GM18907 (cell line): ENCODE data around the gene TRERF1.
"Not testable (repeated sequence)": the region's sequence is repeated elsewhere in the genome, so short reads cannot be mapped to it uniquely, and the experiment has no call there.

Source experiments
- ATAC-seq: cut with Tn5 transposase; IDR thresholded peaks from one replicate; pipeline ENCODE4 v1.9.1; 2021; ENCODE audit warnings: mild to moderate bottlenecking, moderate library complexity; ENCODE audit not compliant: unreplicated experiment

The TRERF1 gene

DNA sequence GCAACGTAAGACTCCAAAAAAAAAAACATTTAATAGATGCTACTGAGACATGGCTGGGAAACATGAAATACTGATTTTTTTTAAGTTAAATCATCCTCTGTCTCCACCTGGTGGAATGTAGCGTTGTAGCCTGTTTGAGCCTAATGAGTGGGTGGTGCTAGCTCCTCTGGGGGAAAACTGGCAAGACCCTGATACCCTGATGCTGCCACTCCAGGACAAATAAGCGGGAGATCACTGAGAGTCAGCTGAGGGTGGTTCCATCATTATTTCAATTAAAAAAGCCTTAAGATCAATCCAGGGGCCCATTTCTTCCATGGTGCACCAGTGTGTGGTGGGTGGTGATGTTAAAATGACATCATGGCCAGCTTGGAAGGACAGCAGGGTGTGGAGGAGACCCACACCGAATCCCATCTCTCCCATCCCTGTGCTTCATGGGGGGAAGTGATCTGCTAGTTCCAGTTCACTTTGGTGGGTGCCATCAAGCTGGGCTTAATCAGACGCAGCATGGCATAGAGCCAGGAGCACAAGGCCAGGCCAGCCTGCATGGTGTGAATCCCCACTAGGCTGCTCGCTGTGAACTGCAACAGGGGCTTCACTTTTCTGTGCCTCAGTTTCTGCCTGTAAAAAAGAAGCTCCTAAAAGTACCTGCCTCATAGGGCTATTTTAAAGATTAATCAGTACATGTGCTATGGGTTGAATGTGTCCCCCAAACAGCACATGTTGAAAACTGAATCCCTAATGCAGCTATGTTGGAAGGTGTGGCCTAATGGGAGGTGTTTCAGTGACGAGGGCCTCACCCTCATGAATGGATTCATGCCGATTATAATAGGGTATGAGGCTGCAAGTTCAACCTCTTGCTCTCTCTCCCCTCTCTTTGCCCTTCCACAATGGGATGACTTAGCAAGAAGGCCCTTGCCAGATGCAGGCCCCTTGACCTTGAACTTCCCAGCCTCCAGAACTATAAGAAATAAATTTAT is 221.1 kb downstream of the TRERF1 start:
- ATAC-seq: no peak

DNA sequence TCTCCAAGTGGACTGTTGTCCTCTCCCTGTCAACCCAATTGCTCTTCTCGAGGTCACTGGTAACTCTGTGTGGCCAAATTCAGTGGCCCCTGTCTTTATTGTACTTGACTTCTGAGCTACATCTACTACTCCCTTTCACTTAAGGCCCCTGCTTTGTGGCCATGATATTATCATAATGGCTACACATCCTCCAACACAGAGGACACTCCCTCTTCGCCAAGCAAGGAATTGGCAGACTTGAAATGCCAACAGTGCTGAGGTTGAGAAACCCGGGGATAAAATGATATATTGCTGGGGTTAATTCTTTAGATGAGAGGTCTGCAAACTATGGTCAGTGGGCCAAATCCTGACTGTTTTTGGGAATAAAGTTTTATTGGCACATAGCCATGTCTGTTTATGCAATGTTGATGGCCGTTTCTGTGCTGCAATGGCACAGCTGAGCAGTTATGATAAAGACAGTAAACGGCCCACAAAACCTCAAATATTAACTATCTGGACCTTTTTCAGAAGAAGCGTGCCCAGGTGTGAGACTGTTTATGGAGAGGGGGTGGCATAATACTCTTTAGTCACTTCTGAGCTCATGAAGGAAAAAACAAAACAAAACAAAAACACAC is 222.1 kb downstream of the TRERF1 start:
- ATAC-seq: no peak

DNA sequence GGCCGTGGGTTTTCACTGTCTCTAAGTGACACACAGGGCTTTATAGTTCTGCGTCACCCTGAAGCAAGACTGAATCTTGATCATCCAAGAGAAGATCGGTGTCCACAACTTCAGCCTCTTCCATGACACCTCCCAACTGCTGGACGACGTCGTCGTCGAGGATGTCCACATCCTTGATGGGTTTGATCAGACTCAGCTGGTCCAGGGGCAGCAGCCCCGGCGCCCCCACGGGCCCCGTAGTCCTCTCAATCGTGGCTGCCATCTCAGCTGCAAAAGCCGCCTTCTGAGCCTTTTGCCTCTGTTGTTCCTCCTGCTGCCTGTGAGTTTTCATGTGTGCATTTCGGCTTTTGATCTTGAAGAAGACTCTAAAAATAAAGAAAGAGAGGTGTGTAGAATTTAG is 223.4 kb downstream of the TRERF1 start:
- ATAC-seq: no peak

DNA sequence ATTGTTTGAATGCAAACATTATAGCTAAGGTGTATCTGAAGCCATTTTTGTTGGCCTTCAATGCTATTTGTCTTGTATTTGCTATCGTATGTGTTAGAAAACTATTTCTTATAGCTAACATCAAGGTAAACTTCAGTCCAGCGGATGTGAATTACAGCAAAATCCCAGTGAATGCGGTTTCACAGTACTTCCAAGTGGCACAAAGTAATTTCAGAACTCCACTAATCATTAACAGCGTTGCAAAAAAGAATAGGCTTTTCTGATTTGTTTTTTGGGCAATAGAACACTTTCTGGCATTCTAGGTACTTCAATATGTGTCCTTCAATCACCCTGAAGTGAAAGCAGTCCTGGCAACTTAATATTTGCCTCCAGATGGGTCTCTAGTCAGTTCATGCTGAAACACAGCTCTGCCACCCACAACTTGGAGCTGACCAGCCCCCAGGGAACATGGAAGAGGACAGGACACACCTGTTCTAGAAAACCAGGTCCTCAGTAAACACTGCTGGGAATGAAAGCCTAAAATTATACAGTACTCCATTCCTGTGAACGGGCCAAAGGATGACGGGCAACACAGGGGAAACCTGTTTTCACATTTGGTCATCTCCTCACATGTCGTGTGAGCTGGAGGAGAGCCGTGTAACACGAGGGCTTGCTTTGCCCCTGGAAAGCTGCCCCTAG is 224.4 kb downstream of the TRERF1 start:
- no peak for ATAC-seq

DNA sequence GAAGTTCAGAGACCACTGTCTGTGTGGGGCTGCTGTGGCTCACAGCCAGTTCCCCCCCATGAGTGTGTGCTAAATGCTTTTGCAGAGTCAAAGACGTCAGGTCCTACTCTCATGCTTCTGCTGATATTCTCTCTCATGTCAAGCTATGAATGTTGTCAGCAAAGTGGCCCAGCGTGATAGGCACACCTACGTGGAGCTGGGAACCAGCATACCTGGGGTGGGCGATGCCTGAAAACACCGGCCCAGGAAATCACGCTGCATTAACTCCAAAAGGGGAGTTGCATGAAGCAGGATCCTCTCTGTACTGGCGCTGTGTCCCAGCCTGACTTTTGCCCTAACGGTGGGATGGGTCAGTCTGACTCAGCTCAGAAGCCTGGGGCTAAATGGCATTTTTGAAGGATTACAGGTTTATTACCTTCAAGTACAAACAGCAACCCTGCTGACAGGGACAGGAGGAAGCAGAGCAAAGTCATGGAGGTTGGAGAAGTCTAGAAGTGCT is 225.0 kb downstream of the TRERF1 start:
- ATAC-seq: no peak

DNA sequence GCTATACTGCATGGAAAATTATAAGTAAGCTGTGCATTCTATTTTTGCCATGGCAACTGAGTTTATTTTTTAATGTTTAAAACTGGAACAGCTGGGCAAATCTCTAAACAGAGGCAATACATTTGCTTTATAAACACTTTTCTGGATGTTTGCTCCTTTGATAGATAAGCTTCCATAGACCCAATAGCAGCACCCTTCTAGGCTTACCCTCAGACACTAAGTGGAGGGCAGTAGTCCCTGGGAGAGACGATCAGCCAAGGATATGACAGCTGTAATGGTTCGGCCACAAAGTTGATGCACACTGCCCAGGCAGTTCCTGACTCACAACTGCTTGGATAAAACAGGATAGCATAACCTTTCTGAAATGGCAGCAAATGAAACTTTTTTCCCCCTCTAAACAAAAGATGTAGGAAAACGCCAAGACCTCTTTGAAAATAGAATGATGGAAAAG is 225.5 kb downstream of the TRERF1 start:
- ATAC-seq: no peak

DNA sequence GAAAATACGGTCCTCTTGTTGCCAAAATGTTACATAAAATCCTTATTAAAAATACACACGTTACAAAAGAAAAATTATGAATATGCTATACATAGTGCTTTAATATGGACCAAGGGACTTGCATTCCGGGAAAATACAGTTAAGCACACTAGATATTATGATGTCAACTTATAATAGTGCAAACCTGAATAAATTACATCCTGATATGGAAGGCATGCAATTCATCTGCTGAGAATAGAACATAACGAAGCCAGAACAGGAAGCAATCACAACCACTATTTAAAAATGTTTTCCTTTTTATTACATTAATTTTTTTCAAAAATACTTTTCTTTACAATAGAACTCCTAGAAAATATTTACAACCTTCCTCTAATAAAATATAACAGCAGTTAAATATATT is 226.3 kb downstream of the TRERF1 start:
- no peak for ATAC-seq

DNA sequence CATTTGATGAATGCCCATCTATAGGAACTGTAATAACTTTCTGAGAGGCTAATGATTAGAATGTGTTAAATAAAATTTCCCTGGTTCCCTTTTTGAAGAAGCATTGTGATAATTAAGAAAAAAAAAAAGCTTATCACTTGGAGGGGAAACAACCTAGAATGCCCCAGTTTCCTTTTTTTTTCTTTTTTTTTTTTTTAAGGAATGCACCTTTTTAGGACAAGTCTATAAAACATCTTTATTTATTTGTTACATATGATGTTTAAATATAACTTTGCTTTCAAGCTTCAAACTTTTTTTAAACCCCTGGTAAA is 226.7 kb downstream of the TRERF1 start:
- ATAC-seq: no peak

DNA sequence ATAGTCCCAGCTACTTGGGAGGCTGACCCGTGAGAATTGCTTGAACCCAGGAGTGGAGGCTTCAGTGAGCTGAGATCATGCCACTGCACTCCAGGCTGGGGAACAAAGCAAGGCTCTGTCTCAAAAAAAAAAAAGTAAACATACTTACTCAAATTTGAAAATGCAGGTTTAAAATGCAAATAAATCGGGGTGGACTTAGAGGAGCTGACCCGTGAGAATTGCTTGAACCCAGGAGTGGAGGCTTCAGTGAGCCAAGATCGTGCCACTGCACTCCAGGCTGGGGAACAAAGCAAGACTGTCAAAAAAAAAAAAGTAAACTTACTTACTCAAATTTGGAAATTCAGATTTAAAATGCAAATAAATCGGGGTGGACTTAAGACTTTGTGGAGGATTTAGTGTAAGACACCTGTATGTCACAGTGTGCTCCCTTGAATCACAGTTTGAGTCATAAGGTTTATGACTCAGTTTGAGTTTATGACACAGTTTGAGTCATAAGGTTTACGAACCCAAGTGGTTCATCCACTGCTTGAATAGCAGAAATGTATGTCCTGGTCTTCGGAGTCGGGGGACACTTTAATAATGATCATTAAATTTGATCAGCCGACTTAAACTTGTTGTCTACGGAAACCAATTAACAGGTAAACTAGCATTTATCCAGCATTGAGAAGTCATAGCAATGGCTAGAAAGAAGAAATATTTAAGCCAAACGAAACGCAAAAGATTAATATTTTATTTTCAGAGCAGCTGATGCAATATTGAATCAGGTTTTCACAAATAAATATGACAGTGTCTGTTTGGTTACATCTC is 227.3 kb downstream of the TRERF1 start:
- ATAC-seq: peak; percentile 84

DNA sequence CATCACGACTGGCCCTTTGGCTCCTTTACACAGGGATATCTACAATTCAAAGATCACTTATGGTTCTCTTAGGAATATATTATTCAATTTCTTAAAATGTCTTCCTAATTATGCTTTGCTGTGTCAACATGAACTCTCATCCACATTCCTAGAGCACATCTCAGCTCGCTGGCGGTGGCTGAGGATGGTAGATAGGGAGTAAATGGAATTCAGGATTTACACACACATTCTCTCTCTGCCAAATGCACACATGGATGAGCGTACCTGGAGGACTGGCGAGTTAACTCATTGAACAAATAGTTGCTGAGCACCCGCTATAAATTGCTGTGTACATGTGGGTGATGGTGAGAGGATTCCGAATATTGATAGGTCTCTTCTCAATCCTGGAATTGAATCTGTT is 229.3 kb downstream of the TRERF1 start:
- no peak for ATAC-seq

DNA sequence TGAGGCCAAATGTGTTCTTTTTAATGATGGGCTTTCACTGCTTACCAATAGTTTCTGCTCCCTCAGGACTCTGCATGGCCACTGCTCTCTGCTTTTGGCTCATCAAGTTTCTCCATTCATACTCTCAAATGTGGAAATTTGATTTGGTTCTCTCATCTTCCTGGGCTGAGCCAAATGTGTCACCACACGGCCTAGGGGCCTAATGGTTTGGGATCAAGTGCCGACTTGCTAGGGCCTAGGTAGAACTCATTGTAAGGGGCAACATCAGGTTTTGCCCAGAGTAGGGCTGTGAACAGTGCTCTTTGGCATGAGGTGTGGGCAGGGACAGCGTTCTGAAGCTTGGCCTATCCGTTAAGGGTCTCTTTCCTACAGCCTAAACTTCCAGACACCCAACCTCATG is 230.2 kb downstream of the TRERF1 start:
- ATAC-seq: no peak

DNA sequence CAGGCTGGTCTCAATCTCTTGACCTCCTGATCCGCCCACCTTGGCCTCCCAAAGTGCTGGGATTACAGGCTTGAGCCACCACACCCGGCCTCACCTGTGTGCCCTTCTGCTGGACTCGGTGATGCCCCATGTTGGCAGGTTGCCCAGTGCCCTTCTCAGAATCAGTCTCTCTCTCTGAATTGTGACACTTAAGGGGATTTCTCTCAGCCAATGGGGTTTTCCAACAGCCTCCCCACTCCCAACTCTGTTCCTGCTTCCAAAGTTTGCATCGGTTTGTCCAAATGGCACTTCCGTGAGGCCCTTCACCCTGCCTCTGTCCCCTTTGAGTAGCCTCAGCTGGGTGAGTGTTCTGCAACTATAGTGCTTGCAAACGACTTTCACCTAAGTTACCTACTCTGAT is 230.9 kb downstream of the TRERF1 start:
- no peak for ATAC-seq

DNA sequence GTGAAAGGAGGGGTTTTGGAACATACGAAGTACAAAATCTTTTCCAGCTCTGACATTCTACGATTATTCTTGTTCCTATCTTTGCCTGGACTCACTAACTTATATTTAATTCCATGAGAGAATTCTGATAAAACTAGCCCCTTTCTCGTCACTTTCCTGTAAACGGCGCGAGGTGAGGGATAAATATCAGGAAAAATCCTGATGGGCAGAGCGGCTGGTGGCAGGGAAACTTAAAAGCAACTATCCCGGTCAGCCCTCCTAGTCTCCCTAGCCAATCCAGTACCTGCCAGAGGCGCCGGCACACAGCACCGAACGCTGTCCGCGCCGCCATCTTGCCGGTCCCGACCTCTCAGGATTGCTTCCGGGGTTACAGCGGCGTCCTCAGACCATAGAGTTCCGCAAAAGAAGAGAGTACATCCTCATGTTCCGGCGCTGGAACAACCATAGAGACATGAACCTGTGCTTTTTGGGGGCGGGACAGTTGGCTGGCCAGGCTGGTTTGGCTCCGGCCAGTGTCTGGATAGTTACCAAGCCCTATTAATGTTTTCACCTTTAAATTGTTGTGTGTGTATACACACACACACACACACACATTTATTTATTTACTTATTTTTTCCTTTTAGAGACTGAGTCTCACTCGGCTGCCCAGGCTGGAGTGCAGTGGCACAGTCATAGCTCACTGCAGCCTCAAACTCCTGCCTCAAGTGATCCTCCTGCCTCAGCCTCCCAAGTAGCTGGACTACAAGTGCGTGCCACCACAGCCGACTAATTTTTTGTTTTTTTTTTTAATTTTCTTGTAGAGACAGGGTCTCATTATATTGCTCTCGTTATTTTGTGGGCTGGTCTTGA is 234.0 kb downstream of the TRERF1 start, which contains the start of gene MRPS10:
Gene MRPS10 (minus strand): TSS at position 343 of the 849 bp plus-strand sequence. CDS start 12 bp downstream, at position 331.
- peak; percentile 88 for ATAC-seq

DNA sequence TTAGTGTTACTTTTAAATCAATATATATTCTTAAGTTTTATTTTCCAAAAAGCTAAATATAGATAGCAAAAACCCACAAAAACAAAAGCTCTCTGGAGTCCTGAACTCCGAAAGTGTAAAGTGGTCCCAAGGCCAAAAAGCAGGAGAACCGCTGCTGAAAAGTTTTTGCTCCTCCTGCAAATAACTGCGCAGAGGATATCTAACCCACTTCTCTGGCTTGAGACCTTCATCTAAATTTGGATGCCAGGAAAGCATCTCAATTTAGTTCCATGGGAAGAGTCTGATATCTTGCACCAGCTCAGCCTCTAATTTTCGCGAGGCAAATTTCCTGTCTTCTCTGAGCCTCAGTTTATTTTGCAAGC is 234.6 kb downstream of the TRERF1 start:
- ATAC-seq: no peak

DNA sequence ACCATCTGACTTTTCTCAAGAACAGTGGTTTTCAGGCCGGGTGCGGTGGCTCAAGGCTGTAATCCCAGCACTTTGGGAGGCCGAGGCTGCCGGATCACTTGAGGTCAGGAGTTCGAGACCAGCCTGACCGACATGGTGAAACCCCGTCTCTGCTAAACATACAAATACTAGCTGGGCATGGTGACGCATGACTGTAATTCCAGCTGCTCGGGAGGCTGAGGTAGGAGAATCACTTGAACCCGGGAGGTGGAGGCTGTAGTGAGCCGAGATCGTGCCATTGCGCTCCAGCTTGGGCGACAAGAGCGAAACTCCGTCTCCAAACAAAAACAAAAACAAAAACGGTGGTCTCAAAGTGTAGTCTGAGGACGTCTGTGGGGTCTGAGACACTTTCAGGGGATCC is 235.2 kb downstream of the TRERF1 start:
- ATAC-seq: not testable (repeated sequence)

DNA sequence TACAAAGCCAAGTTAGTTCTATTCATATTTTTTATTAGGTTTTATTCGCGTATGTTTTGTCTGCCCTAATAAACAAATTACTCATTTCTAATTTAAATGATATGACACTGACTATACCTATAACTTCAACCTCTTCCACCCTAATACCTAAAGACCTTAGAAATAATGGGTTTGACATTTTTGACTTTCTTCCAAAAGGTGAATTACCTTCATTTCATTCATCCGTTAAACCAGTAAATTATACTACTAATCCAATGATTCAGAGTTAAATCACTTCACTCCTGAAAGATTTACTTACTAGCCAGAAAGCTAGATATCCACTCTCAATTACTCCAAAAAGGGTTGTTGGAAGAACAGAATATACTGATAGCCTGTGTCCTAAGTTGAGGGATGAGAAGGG is 239.3 kb downstream of the TRERF1 start:
- no peak for ATAC-seq

DNA sequence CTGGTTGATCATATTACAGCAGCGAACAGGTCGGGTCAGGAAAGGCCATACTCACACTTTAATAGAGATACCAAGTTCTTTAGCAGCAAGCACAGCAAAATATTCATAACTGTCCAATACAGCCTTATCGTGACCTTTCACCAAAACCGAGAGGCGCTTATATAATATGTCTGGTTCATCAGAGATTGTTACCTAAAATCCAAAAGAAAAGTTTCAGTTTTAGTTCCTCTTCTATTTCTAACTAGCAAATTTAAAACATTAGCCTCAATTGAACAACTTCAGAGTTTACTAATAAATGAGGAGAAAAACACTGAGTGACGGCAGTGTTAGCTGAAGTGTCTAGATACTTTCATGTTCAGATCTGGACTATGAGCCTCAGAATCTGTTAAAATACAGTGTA is 240.0 kb downstream of the TRERF1 start:
- no peak for ATAC-seq

DNA sequence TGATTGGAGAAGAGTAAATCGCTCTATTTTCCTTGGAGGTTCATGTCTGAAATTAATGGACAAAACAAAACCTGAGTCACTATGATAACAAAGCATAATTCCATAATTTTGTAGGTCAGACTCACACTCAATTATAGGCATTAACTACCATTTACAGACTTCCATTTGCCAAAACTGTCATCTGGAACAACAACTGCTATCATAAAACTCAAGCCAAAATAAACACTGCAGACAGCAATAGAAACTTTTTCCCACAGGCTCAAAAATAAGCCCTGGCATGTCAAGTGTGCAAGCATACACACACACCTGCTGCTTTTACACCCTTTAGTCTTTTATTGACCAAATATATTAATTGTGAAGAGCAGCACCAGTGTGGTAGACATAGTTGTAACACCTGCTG is 241.2 kb downstream of the TRERF1 start:
- no peak for ATAC-seq

DNA sequence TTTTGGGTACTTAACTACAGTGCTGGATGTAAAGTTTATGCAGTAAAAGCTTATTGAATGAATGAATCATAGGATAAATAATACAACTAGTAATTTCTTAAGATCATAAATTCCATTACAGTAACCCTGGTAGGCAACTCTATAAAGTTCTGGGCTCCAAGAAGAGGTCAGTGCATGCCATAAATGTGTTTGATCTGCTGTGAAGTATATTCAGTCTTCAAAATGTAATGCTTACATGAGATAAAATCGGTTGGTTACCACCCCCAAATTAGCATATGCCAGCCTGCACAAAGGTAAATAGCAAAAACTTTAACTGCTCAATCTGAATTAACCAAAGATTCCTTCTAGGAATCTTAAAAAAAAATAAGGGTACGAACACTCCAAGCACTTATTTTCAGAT is 244.2 kb downstream of the TRERF1 start:
- ATAC-seq: not testable (repeated sequence)

DNA sequence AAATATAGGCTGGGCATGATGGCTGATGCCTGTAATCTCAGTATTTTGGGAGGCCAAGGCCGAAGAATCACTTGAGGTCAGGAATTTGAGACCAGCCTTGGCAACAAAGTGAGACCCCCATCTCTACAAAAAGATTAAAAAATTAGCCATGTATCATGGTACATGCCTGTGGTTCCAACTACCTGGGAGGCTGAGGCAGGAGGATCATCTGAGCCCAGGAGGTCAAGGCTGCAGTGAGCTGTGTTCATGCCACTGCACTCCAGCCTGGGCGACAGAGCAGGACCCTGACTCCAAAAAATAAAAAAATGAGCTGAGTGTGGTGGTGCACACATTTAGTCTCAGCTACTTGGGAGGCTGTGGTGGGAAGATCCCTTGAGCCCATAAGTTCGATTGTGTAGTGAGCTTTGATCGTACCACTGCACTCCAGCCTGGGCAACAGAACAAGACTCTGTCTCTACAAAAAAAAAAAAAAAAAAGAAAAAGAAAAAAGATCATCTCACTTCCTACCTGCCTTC is 246.9 kb downstream of the TRERF1 start:
- ATAC-seq: no peak
